Activated CD4-positive, alpha-beta T cell treated with anti-CD3 and anti-CD28 coated beads, Interleukin-2, Interleukin-4, amounts not matched to agents 100 ng/mL and 50 ng/mL, durations not matched to agents 16 hours and 8 hours (primary cell): ENCODE measurements around the gene ERVMER34-1.

ENCODE experiments used
- DNase-seq: peaks from one replicate; pipeline ENCODE4 v3.0.0-alpha.2; 2020; ENCODE audit warnings: low spot score

ERVMER34-1 gene

GRCh38 chr4:52718123-52718522, 33.1 kb downstream of the ERVMER34-1 start:
- no peak for DNase-seq

- DNase-seq, result no peak
These were observed 34.7 kb downstream of the ERVMER34-1 start for GRCh38 chr4:52716364-52717151.

GRCh38 chr4:52715914-52716313, 35.3 kb downstream of the ERVMER34-1 start:
- no peak for DNase-seq

GRCh38 chr4:52715255-52715897, 35.8 kb downstream of the ERVMER34-1 start:
- no peak for DNase-seq

- peak; percentile 58 for DNase-seq
These were observed 36.5 kb downstream of the ERVMER34-1 start for GRCh38 chr4:52714597-52715254.

GRCh38 chr4:52713456-52713937, 37.7 kb downstream of the ERVMER34-1 start:
- DNase-seq, result no peak

GRCh38 chr4:52712251-52713130, 38.7 kb downstream of the ERVMER34-1 start:
- peak; percentile 99 for DNase-seq

- DNase-seq, result no peak
These were observed 39.4 kb downstream of the ERVMER34-1 start for GRCh38 chr4:52711834-52712250.

GRCh38 chr4:52711272-52711671, 40.0 kb downstream of the ERVMER34-1 start:
- DNase-seq, result no peak

GRCh38 chr4:52709155-52709554, 42.1 kb downstream of the ERVMER34-1 start:
- no peak for DNase-seq

- DNase-seq, result no peak
These were observed 46.6 kb downstream of the ERVMER34-1 start for GRCh38 chr4:52704661-52705060.

GRCh38 chr4:52704133-52704532, 47.1 kb downstream of the ERVMER34-1 start:
- no peak for DNase-seq

- DNase-seq, result no peak
These were observed 50.0 kb downstream of the ERVMER34-1 start for GRCh38 chr4:52701207-52701606.

GRCh38 chr4:52694936-52695335, 56.3 kb downstream of the ERVMER34-1 start:
- DNase-seq, result no peak

- no peak for DNase-seq
These were observed 57.7 kb downstream of the ERVMER34-1 start for GRCh38 chr4:52693492-52693891.
